HG03175 (cell line): ENCODE data around the gene PSMD8.
A peak's percentile ranks its signal among the peaks of the same experiment; 100 is the strongest.

Experiments
- ATAC-seq: cut with Tn5 transposase; IDR thresholded peaks from one replicate; pipeline ENCODE4 v1.9.1; 2021; ENCODE audit warnings: mild to moderate bottlenecking, moderate library complexity; ENCODE audit not compliant: unreplicated experiment

The PSMD8 gene

DNA sequence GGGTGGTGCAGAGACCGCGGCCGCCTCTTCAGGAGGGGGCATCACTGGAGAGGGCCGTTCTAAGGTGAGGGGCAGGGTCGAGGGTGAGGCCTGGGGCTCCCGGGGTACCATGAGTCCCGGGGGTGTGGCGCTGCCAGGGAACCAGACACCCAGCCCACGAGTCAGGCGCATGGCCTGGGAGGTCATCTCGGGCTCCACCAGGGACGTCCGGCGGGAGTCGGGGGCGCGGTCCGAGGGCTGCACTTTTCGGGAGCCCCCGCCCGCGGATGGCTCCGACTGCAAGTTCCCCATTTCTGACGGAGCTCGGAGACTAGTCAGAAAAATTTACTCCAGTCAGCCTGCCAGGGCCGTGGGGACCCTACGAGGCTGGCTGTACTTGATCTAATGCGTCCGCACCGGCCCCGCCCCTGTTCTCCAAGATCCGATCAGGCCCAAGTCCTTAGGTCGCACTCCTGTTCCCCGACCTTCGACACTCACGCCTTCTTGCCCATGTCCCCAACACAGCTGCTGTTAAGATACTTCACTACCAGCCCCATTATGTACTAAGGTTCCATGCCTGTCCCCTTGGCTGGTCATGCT, 12.7 kb downstream of the PSMD8 start:
- ATAC-seq = no peak

GRCh38 chr19:38387550-38388348, 13.4 kb downstream of the PSMD8 start, which contains the start of gene GGN:
GGN (minus strand) TSS chr19:38388034; CDS start chr19:38387261, 773 bp downstream.
- peak; percentile 34 for ATAC-seq

GRCh38 chr19:38388349-38389100, 14.2 kb downstream of the PSMD8 start, which contains the start of gene SPRED3:
SPRED3 (plus strand) TSS chr19:38388697; CDS start chr19:38390303, 1,606 bp downstream.
- no peak for ATAC-seq

- no peak for ATAC-seq
These were observed 14.9 kb downstream of the PSMD8 start for GRCh38 chr19:38389101-38389925.

- no peak for ATAC-seq
These were observed 15.9 kb downstream of the PSMD8 start for GRCh38 chr19:38389957-38390924.

DNA sequence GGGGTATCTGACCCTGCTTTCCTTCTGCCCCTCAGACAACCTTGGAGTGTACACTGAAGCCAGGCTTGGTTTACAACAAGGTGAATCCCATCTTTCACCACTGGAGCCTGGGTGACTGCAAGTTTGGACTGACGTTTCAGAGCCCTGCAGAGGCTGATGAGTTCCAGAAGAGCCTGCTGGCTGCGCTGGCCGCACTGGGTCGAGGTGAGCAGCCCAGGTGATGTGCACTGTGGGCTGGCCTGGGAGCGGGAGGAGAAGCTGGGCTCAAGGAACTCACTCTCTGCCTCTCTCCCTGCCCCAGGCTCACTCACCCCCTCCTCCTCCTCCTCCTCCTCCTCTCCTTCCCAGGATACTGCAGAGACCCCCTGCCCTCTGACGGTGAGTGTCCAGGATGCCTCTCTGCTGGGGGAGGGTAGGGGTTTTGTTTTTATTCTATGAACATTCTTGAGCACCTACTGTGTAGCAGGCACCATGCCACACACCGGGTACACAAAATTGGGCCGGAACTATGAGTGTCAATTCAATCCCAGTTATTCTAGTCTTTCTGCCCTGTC, 17.6 kb downstream of the PSMD8 start:
- no peak for ATAC-seq

DNA sequence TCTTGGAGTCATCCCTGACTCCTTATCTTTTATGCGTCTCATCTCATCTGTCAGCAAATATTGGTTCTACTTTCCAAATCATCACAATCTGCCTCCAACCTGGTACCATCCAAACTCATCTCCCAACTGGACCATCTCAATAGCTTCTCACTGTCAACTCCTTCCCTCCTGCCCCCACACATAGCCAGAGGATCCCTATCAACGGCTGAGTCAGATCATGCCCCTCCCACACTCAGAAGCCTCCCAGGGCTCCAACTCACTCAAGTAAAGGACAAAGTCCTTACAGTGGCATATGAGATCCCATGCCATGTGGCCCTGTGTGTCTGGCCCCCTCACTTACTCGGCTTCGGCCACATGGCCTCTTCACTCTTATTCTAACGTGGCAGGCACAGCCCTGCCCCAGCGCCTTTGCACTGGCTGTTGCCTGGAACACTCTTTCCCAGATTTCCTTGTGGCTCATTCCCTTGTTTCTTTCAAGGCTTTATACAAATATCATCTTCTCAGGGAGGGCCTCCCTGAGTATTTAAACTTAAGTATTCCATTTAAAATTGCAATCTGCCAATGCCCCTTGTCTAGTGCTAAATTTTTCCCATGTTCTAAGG, 18.4 kb downstream of the PSMD8 start:
- no peak for ATAC-seq

DNA sequence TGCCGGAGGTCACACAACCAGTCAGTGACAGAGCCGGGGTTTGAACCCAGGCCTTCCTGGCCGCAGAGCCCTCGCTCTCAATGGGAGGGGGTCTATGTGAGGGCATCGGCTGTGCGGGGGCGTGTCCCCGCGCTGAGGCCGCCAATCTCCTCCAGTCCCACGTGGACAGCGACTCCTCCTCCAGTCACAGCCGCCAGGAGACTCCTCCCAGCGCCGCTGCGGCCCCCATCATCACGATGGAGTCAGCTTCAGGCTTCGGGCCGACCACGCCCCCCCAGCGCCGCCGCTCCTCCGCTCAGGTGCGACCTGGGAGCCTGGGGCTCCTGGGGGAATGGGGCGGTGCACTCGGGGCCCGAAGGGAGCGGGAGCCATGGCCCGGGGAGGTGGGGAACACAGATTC, 20.1 kb downstream of the PSMD8 start:
- ATAC-seq = no peak

DNA sequence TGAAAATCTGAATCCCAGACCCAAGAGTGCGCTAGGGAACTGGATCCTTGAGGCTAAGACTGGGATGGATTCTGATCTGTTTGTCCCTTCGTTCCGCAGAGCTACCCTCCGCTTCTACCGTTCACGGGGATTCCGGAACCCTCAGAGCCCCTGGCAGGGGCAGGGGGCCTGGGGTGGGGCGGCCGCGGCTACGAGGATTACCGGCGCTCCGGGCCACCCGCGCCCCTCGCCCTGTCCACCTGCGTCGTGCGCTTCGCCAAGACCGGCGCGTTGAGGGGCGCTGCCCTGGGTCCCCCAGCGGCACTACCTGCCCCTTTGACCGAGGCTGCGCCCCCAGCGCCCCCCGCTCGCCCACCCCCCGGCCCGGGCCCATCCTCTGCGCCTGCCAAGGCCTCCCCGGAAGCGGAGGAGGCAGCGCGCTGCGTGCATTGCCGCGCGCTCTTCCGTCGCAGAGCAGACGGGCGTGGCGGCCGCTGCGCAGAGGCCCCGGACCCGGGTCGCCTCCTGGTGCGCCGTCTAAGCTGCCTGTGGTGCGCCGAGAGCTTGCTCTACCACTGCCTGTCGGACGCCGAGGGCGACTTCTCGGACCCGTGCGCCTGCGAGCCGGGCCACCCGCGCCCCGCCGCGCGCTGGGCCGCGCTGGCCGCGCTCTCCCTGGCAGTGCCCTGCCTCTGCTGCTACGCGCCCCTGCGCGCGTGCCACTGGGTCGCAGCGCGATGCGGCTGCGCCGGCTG, 21.2 kb downstream of the PSMD8 start:
- no peak for ATAC-seq

DNA sequence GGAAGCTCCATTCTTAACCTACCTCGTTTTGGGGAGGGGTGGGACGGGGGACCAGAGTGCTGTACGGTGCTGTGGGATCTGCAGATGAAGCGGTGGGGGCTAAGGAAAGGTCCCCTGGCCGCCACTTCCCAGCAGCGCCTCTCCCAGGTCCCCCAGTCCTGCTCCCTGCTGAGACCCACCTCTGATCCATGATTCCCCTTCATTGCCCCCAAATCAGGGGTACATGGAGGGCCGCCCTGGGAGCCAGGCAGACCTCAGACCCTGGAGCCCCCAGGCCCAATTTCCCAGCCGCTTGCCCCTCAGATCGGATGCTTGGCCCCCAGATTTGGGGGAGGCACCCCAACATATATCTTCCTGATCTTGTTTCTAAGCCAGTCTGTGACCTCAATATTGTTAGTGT, 24.7 kb downstream of the PSMD8 start:
- no peak for ATAC-seq

DNA sequence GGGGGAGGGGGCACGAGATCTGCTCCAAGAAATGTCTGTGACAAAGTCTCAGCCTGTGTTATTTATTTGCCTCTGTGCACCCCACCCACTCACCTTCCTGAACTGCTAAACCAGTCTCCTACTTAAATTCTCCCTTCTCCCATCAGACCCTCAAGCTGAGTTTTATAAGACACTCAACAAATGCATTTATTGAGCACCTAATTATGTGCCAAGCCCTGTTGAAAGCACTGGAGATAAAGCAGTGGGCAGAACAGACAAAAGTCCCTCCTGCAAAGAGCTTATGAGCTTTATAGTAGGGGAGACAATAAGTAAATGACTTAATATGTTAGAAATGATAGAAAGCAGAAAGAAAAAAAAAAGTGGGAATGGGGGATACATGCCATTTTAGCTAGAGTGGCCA, 25.2 kb downstream of the PSMD8 start:
- ATAC-seq = no peak

DNA sequence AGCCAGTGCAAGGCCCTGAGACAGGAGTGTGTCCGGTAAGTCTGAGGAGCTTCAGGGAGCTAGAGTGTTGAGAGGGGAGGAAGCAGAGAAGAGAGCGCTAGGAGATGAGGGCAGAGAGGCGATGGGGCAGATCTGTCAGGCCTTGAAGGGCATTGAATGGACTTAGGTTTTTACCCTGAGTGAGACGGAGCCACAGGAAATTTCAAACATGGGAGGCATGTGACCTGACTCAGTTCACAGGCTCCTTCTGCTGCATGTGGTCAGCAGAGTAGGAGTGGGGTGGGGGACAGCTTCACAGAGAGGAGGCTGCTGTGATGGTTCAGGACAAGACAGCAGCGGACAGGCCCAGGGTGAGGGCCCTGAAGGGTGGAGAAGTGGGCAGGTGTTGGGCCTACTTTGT, 26.0 kb downstream of the PSMD8 start:
- no peak for ATAC-seq

- ATAC-seq = no peak
These were observed 26.8 kb downstream of the PSMD8 start for GRCh38 chr19:38401148-38401547.

DNA sequence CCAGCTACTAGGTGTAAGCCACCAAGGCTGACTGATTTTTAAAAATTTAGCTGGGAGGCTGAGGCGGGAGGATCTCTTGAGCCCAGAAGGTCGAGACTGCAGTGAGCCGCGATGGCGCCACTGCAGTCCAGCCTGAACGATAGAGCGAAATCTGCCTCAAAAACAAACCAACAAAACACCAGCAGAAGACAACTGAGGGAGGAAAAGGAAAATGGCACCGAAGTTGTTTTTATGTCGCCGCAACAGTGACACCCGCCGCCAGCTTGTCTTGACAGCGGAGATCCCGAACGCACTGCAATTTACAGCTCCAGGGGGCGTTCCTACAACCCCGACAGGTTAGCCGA, 28.2 kb downstream of the PSMD8 start:
- no peak for ATAC-seq

DNA sequence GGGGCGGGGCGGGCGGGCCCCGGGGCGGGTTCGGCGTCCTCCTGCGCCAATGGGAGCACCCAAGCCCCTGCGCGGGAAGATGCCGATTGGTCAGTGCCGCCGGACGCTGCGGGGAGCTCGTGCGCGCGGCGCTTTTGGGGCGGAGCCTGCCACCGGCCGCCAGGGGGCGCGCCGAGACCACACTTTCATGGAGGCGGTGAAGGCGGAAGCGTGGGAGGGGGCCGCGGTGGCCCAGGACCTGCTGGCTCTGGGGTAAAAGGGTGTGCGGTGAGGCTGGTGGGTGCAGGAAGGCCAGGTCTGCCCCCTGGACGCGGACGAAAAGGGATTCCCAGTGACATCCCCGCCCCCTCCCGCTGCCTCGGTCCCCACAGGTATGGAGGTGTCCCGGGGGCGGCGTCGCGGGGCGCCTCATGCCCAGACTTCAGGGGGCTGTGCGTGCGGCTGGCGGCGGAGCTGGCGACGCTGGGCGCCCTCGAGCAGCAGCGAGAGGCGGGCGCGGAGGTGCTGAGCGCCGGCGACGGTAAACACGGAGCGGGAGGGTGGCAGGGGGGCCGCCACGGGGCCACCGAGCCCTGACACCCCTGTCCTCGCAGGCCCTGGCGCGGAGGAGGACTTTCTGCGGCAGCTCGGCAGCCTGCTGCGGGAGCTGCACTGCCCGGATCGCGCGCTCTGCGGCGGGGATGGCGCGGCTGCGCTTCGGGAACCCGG, 28.8 kb downstream of the PSMD8 start, which contains the start of gene FAM98C:
Gene FAM98C (plus strand): TSS at position 127 of the 708 bp plus-strand sequence. CDS start 61 bp downstream, at position 188.
- ATAC-seq = peak; percentile 91

GRCh38 chr19:38404858-38405257, 30.5 kb downstream of the PSMD8 start:
- ATAC-seq = no peak

DNA sequence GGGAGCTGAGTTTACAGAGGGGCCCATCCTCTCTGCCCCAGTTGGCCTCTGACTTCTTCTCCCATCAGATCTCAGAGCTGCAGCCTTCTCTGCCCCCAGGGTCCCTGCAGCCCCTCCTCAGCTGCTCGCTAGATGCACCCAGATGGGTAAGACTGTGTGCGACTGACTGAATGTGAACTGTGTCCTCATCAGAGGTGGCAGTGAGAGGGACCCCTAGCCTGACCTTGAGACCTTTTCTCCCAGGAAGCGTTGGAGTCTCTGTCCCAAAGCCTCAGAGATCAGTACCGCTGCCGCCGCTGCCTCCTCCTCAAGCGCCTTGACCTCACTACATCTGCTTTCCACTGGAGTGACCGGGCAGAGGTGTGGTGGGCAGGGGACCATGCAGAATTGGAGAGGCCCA, 30.9 kb downstream of the PSMD8 start:
- ATAC-seq = no peak
